ENCODE measurements around the gene IL17C.

DNA sequence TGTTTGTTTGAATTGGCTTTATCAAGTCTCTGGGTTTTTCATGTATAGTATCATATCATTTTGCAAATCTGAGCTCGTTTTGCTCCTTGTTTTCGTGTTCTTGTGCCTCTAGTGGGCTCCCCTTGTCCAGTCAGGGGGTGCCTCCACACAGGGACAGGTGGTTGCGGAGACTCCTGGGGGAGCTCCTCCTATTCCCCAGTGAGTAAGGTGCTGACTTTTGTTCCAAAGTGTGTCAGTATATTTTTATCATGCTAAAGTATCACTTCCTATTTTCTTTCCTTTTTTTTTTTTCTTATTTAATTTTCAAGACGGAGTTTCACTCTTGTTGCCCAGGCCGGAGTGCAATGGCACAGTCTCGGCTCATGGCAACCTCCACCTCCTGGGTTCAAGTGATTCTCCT, 30.3 kb upstream of the IL17C start:
- TF ChIP-seq POLR2A (IDR thresholded peaks at IDR 0.05), result no peak
- TF ChIP-seq, protein P1, sequence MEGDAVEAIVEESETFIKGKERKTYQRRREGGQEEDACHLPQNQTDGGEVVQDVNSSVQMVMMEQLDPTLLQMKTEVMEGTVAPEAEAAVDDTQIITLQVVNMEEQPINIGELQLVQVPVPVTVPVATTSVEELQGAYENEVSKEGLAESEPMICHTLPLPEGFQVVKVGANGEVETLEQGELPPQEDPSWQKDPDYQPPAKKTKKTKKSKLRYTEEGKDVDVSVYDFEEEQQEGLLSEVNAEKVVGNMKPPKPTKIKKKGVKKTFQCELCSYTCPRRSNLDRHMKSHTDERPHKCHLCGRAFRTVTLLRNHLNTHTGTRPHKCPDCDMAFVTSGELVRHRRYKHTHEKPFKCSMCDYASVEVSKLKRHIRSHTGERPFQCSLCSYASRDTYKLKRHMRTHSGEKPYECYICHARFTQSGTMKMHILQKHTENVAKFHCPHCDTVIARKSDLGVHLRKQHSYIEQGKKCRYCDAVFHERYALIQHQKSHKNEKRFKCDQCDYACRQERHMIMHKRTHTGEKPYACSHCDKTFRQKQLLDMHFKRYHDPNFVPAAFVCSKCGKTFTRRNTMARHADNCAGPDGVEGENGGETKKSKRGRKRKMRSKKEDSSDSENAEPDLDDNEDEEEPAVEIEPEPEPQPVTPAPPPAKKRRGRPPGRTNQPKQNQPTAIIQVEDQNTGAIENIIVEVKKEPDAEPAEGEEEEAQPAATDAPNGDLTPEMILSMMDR (IDR thresholded peaks at IDR 0.05), result no peak

Measured in prostate gland (tissue), 2 donors.